ENCODE measurements around the gene COL13A1.

Gene COL13A1

GRCh38 chr10:69910561-69910960 is 108.9 kb downstream of the COL13A1 start:
- H3K79me2 ChIP-seq (ENCODE audit: control insufficient read depth, insufficient read depth, low read length, unreplicated experiment) = no peaks in the 10 kb centered on the region
- no peaks in the 10 kb centered on the region for H3K36me3 ChIP-seq (ENCODE audit: insufficient read depth, low read length)
- no peak overlapping the region for H2AFZ ChIP-seq (ENCODE audit: low read length, unreplicated experiment)
- no peak overlapping the region for H3K4me3 ChIP-seq (ENCODE audit: low read depth, low read length)
- H3K4me1 ChIP-seq (ENCODE audit: control insufficient read depth, insufficient read depth, low read length, unreplicated experiment) = no peaks in the 10 kb centered on the region
- no peak overlapping the region for H3K27ac ChIP-seq (ENCODE audit: low read depth, low read length)
- no peaks in the 10 kb centered on the region; the same call in 1 of the 2 replicates for H3K27me3 ChIP-seq (ENCODE audit: insufficient read depth, low read length)

- Histone ChIP-seq H3K27ac (ENCODE audit: low read depth, low read length) (no peak overlapping the region), H3K4me1 (ENCODE audit: control insufficient read depth, insufficient read depth, low read length, unreplicated experiment) (no peaks in the 10 kb centered on the region), H3K36me3 (ENCODE audit: insufficient read depth, low read length) (no peaks in the 10 kb centered on the region), H3K4me3 (ENCODE audit: low read depth, low read length) (no peak overlapping the region), H2AFZ (ENCODE audit: low read length, unreplicated experiment) (no peak overlapping the region), H3K27me3 (ENCODE audit: insufficient read depth, low read length) (no peaks in the 10 kb centered on the region; the same call in 1 of the 2 replicates), H3K79me2 (ENCODE audit: control insufficient read depth, insufficient read depth, low read length, unreplicated experiment) (no peaks in the 10 kb centered on the region)
These were observed 110.2 kb downstream of the COL13A1 start for GRCh38 chr10:69911613-69912528.

GRCh38 chr10:69912589-69912988 is 110.9 kb downstream of the COL13A1 start:
- no peak overlapping the region for H3K27ac ChIP-seq (ENCODE audit: low read depth, low read length)
- no peaks in the 10 kb centered on the region; the same call in 1 of the 2 replicates for H3K27me3 ChIP-seq (ENCODE audit: insufficient read depth, low read length)
- H3K4me3 ChIP-seq (ENCODE audit: low read depth, low read length) = no peak overlapping the region
- H3K79me2 ChIP-seq (ENCODE audit: control insufficient read depth, insufficient read depth, low read length, unreplicated experiment) = no peaks in the 10 kb centered on the region
- no peak overlapping the region for H2AFZ ChIP-seq (ENCODE audit: low read length, unreplicated experiment)
- H3K4me1 ChIP-seq (ENCODE audit: control insufficient read depth, insufficient read depth, low read length, unreplicated experiment) = no peaks in the 10 kb centered on the region
- H3K36me3 ChIP-seq (ENCODE audit: insufficient read depth, low read length) = no peaks in the 10 kb centered on the region

GRCh38 chr10:69913606-69914382 is 112.1 kb downstream of the COL13A1 start:
- Histone ChIP-seq H3K27me3 (ENCODE audit: insufficient read depth, low read length) (no peaks in the 10 kb centered on the region; the same call in 1 of the 2 replicates), H2AFZ (ENCODE audit: low read length, unreplicated experiment) (no peak overlapping the region)

GRCh38 chr10:69914398-69915214 is 112.9 kb downstream of the COL13A1 start:
- Histone ChIP-seq H3K4me1 (ENCODE audit: control insufficient read depth, insufficient read depth, low read length, unreplicated experiment) (no peaks in the 10 kb centered on the region), H3K27me3 (ENCODE audit: insufficient read depth, low read length) (no peaks in the 10 kb centered on the region; the same call in 1 of the 2 replicates), H3K36me3 (ENCODE audit: insufficient read depth, low read length) (no peaks in the 10 kb centered on the region), H3K27ac (ENCODE audit: low read depth, low read length) (no peak overlapping the region), H2AFZ (ENCODE audit: low read length, unreplicated experiment) (no peak overlapping the region), H3K4me3 (ENCODE audit: low read depth, low read length) (no peak overlapping the region), H3K79me2 (ENCODE audit: control insufficient read depth, insufficient read depth, low read length, unreplicated experiment) (no peaks in the 10 kb centered on the region)

More at GRCh38 chr10:69913606-69914382, 112.1 kb downstream of the COL13A1 start:
- Histone ChIP-seq H3K79me2 (ENCODE audit: control insufficient read depth, insufficient read depth, low read length, unreplicated experiment) (no peaks in the 10 kb centered on the region), H3K27ac (ENCODE audit: low read depth, low read length) (no peak overlapping the region), H3K4me3 (ENCODE audit: low read depth, low read length) (no peak overlapping the region), H3K36me3 (ENCODE audit: insufficient read depth, low read length) (no peaks in the 10 kb centered on the region), H3K4me1 (ENCODE audit: control insufficient read depth, insufficient read depth, low read length, unreplicated experiment) (no peaks in the 10 kb centered on the region)

- no peaks in the 10 kb centered on the region; the same call in 1 of the 2 replicates for H3K27me3 ChIP-seq (ENCODE audit: insufficient read depth, low read length)
- H3K79me2 ChIP-seq (ENCODE audit: control insufficient read depth, insufficient read depth, low read length, unreplicated experiment) = no peaks in the 10 kb centered on the region
- no peak overlapping the region for H3K27ac ChIP-seq (ENCODE audit: low read depth, low read length)
- no peak overlapping the region for H2AFZ ChIP-seq (ENCODE audit: low read length, unreplicated experiment)
- H3K36me3 ChIP-seq (ENCODE audit: insufficient read depth, low read length) = no peaks in the 10 kb centered on the region
- no peaks in the 10 kb centered on the region for H3K4me1 ChIP-seq (ENCODE audit: control insufficient read depth, insufficient read depth, low read length, unreplicated experiment)
- H3K4me3 ChIP-seq (ENCODE audit: low read depth, low read length) = no peak overlapping the region
These were observed 113.5 kb downstream of the COL13A1 start for GRCh38 chr10:69915215-69915560.

- H3K4me1 ChIP-seq (ENCODE audit: control insufficient read depth, insufficient read depth, low read length, unreplicated experiment) = no peaks in the 10 kb centered on the region
- no peaks in the 10 kb centered on the region; the same call in 1 of the 2 replicates for H3K27me3 ChIP-seq (ENCODE audit: insufficient read depth, low read length)
- H3K4me3 ChIP-seq (ENCODE audit: low read depth, low read length) = no peak overlapping the region
- H3K27ac ChIP-seq (ENCODE audit: low read depth, low read length) = no peak overlapping the region
- H3K79me2 ChIP-seq (ENCODE audit: control insufficient read depth, insufficient read depth, low read length, unreplicated experiment) = no peaks in the 10 kb centered on the region
- no peak overlapping the region for H2AFZ ChIP-seq (ENCODE audit: low read length, unreplicated experiment)
- H3K36me3 ChIP-seq (ENCODE audit: insufficient read depth, low read length) = no peaks in the 10 kb centered on the region
These were observed 114.4 kb downstream of the COL13A1 start for GRCh38 chr10:69916118-69916517.

GRCh38 chr10:69918036-69918435 is 116.3 kb downstream of the COL13A1 start:
- H3K36me3 ChIP-seq (ENCODE audit: insufficient read depth, low read length) = no peaks in the 10 kb centered on the region
- H3K79me2 ChIP-seq (ENCODE audit: control insufficient read depth, insufficient read depth, low read length, unreplicated experiment) = no peaks in the 10 kb centered on the region
- H3K27ac ChIP-seq (ENCODE audit: low read depth, low read length) = no peak overlapping the region
- no peak overlapping the region for H2AFZ ChIP-seq (ENCODE audit: low read length, unreplicated experiment)
- H3K27me3 ChIP-seq (ENCODE audit: insufficient read depth, low read length) = no peaks in the 10 kb centered on the region
- H3K4me3 ChIP-seq (ENCODE audit: low read depth, low read length) = no peak overlapping the region
- no peaks in the 10 kb centered on the region for H3K4me1 ChIP-seq (ENCODE audit: control insufficient read depth, insufficient read depth, low read length, unreplicated experiment)

- Histone ChIP-seq H3K79me2 (ENCODE audit: control insufficient read depth, insufficient read depth, low read length, unreplicated experiment) (no peaks in the 10 kb centered on the region), H3K36me3 (ENCODE audit: insufficient read depth, low read length) (no peaks in the 10 kb centered on the region), H3K27me3 (ENCODE audit: insufficient read depth, low read length) (no peaks in the 10 kb centered on the region), H3K27ac (ENCODE audit: low read depth, low read length) (no peak overlapping the region), H3K4me3 (ENCODE audit: low read depth, low read length) (no peak overlapping the region), H3K4me1 (ENCODE audit: control insufficient read depth, insufficient read depth, low read length, unreplicated experiment) (no peaks in the 10 kb centered on the region), H2AFZ (ENCODE audit: low read length, unreplicated experiment) (no peak overlapping the region)
These were observed 117.5 kb downstream of the COL13A1 start for GRCh38 chr10:69919250-69919649.

GRCh38 chr10:69925111-69925510 is 123.4 kb downstream of the COL13A1 start:
- H3K27ac ChIP-seq (ENCODE audit: low read depth, low read length) = no peak overlapping the region
- H3K4me1 ChIP-seq (ENCODE audit: control insufficient read depth, insufficient read depth, low read length, unreplicated experiment) = no peaks in the 10 kb centered on the region
- no peaks in the 10 kb centered on the region for H3K36me3 ChIP-seq (ENCODE audit: insufficient read depth, low read length)
- H3K27me3 ChIP-seq (ENCODE audit: insufficient read depth, low read length) = no peaks in the 10 kb centered on the region
- no peaks in the 10 kb centered on the region for H3K79me2 ChIP-seq (ENCODE audit: control insufficient read depth, insufficient read depth, low read length, unreplicated experiment)
- H2AFZ ChIP-seq (ENCODE audit: low read length, unreplicated experiment) = no peak overlapping the region
- no peak overlapping the region for H3K4me3 ChIP-seq (ENCODE audit: low read depth, low read length)
